HG03432 (cell line): ENCODE data around the gene HPCAL4.
A peak's percentile ranks its signal among the peaks of the same experiment; 100 is the strongest.

ENCODE experiments used
- ATAC-seq: cut with Tn5 transposase; IDR thresholded peaks from one replicate; pipeline ENCODE4 v1.9.1; 2021; ENCODE audit warnings: mild to moderate bottlenecking, moderate library complexity; ENCODE audit not compliant: unreplicated experiment

Gene HPCAL4

GRCh38 chr1:39678889-39679288 lies 12.3 kb downstream of the HPCAL4 start:
- ATAC-seq: no peak

- ATAC-seq: no peak
Observed at GRCh38 chr1:39677645-39678044, 13.6 kb downstream of the HPCAL4 start.

DNA sequence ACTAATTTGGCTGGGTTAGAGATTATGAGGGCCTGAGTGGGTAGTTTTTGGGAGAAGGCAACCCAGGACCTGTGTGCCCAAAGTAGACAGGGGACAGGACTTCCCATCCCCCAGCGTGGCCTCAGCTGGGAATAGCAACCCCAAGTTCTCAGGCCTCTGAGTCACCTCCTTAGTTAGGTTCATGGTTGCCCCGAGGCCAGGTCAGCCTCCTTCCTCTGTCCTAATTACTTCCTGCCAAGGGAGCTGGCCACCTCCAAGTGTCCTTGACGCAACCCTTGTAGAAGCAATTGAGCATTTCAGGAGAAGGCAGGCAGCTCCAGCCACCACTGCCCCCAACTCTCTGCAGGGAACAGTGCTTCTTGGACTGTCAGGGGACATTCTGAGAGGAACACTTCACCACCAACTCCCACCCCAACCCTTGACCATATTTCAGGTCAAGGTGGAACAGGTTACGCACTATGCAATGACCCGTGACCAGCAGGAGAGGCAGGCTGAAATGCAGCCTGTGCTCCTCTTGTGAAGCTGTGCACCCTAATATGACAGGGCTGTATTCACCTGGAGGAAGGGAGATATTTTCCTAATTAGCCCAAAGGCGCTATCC lies 14.2 kb downstream of the HPCAL4 start:
- no peak for ATAC-seq

DNA sequence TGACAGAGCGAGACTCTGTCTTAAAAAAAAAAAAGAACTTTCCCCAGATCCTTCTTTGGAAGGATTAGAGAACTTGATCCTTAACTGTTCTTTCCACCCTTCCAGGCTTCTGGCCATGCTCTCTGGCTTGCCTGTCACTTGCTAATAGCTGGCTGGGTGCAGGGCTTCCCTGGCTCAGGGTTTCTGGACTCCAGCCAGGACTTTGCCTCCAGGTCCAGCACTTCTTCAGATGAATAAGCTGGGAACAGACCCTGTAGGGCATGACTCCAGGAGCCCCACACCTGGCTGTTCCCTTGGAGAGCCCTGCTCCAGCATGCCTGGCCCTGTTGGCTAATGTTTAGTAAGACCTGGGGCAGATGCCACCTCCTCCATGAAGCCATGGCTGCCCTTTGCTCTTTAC lies 16.0 kb downstream of the HPCAL4 start:
- no peak for ATAC-seq

GRCh38 chr1:39673215-39673614 lies 18.0 kb downstream of the HPCAL4 start:
- no peak for ATAC-seq

- ATAC-seq: no peak
Observed at GRCh38 chr1:39672551-39672947, 18.7 kb downstream of the HPCAL4 start.

DNA sequence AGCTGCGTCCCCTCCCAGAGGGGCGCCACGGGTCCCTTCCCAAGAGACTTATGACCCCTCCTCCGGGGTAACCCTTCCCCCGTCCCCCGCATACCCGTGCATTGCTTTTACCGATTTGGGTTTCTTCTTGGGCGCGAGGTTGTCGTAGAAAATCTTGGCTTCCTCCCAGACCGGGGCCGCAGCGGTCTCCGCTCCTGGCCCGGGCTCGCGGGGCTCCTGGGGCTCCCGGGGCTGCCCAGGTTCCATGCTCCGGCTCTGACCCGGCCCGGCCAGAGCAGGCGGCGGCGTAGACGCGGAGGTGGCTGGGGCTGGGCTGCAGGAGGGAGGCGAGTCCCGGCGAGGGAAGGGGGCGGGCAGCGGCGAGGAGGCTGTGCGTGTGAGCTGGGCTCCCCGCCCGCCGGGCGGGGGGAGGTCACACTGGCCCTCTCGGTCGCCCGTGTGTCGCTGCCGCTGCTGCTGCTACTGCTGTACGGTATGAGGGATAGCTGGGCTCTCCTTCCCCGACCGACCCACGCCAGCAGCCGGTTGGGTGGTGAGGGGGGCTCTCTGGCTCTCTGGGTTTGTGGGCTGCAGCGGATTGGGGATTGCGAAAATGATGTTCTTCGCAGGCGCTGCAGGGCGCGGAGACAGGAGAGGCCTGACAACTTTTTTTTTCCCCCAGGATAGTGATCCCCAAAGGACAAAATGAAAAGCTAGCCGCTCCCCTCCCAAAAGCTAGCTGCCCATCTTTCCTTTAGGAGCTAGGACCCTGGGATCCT lies 19.3 kb downstream of the HPCAL4 start, which contains the start of gene NT5C1A:
Gene NT5C1A (minus strand): TSS at position 315 of the 758 bp plus-strand sequence. CDS start 69 bp downstream, at position 246.
- ATAC-seq: no peak

GRCh38 chr1:39671433-39671792 lies 19.8 kb downstream of the HPCAL4 start:
- no peak for ATAC-seq

GRCh38 chr1:39670689-39671088 lies 20.5 kb downstream of the HPCAL4 start:
- ATAC-seq: no peak

DNA sequence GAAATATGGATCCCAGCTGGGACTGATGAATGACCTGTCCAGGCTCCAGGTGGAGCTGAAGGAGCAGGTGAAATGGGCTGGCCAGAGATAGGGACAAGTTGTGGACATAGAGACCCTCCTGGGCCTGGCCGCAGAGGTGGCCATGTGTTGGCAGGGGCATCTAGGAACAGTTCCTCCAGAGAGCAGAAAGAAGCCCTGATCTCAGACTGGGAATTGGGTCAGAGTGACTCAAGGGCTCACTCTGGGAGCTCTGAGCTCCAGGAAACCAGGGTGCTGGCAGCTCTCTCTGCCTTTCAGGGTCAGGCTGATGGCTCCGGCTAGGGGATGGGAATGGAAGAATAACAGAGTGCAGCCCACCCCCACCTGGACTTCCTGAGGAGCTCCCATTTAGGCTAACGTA lies 22.3 kb downstream of the HPCAL4 start:
- ATAC-seq: no peak

DNA sequence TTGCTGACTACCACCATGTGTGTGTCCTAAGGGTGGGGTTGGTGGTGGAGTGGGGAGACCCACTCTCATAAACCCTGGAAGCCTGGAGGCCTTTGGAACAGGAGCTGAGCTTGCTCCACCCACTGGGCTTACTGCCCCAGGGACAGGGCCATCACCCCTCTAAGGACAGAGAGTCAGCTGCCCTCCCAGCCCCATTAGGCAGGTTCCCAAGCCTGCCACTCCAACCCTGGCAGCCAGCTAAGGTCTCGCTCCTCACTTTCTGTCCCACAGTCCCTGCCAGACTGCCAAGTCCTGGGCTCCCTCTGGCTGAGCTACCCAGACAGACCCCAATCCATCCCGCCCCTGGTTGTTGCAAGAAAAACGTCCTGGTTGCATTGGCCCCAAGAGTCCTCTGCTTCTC lies 23.1 kb downstream of the HPCAL4 start:
- ATAC-seq: no peak

DNA sequence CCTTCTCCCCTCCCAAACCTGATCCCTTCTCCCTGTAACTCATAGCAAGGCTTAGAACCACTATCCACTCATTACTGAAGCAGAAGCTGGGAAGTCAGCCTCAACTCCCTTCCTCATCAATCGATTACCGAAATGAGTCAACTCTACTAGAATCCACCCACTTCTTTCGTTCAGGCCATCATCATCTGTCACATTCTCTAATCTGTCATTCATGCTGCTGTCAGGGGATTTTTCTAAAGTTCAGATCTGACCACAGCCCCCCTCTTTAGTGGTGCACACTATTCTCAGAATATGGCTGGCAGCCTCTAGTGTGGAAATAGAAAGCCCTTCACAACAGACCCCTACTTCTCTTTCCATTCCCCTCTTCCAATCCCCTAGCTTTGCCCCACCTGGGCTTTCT lies 24.5 kb downstream of the HPCAL4 start:
- peak; percentile 86 for ATAC-seq

DNA sequence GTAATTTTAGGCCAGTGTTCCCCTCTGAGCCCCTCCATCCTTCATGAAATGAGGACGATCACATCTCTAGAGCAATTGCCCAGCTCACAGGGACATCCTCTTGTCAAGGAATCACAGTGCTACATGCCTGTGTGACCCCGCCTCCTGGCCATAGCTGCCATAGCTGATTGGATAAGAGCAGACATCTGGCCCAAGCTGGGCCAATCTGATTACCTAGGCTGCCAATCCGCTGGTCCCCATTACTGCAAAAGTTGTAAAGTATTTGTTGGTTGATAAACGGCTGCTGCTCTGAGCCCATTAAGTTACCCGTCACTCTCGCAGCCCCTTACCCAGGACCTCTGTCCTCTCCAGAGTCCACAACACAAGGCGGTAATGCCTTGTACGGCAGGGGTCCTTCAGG lies 27.7 kb downstream of the HPCAL4 start:
- ATAC-seq: no peak

- ATAC-seq: no peak
Observed at GRCh38 chr1:39662861-39663260, 28.4 kb downstream of the HPCAL4 start.

DNA sequence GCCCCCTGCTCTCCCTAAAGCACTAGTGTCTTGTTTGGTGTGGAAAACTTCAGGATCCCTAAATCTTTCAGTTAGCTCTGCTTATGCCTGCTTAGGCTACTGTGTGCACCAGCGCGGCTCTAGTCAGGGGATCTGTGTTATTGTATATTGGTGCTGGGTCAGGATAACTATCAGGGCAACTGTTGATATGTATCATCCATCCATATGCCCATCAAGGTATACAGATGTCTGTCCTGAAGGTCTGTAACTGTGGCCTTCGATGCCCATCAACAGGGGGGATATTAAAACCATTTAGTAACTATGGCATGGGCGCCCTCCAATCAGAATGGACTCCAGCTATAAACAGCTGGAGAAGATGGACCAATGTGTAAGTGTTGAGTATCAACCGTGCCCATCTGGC lies 31.7 kb downstream of the HPCAL4 start:
- ATAC-seq: no peak

DNA sequence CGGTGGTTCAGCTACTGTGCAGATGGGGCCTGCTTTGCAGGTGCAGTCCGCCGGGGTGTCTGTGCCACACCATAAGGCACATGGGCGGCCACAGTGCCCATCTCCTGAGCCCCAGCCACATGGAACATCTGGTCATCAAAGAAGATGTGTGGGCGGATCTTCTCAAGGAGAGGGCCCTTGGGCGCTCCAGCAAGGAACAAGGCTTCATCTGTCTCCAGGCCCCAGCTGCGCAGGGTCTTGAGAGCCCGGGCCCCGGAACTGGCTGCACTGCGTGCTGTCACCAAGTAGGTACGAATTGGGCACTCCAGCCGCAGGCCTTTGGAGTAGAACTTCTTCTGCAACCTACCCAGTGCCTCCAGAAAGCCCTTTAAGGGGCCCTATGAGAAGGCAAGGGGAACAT lies 32.1 kb downstream of the HPCAL4 start:
- ATAC-seq: no peak

- ATAC-seq: no peak
Observed at GRCh38 chr1:39657923-39658485, 33.2 kb downstream of the HPCAL4 start.

- no peak for ATAC-seq
Observed at GRCh38 chr1:39657402-39657801, 33.8 kb downstream of the HPCAL4 start.

DNA sequence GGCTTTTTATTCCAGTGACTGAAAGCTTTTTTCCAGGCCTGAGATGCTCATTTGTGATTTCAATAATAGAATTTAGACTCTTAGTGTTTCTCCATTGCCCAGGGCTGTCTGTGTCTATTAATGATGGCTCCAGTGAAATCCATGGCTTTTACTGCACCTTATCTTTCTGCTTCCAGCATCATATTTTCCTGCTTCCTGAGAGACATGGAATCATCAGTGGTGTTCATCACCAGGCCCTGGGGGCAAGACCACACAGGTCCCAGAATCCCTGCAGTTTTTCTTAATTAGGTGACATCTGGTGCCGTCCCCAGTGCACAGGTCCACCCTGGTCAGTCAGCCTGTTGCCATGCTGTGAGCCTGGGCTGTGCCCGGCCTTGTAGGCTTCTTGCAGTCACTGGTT lies 34.8 kb downstream of the HPCAL4 start:
- no peak for ATAC-seq

GRCh38 chr1:39655578-39656268 lies 35.5 kb downstream of the HPCAL4 start:
- ATAC-seq: no peak

DNA sequence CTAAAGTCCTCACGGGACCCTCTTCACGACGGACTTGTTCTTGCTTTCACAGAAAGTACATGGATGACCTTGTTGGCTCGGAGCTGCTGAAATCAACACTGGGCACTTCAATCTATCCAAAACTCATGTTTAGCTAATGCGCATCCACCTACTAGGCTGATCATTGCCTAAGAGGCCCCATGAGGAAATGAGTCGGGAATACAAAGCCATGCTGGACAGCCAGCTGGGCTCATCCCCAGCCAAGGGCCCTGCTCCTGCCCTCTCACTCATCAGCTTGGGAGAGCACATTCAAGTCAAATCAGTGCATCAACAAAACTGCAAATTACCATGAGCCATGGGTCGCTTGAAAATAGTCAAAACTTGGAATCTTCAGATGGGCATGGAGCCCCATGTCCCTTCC lies 36.9 kb downstream of the HPCAL4 start:
- ATAC-seq: no peak

DNA sequence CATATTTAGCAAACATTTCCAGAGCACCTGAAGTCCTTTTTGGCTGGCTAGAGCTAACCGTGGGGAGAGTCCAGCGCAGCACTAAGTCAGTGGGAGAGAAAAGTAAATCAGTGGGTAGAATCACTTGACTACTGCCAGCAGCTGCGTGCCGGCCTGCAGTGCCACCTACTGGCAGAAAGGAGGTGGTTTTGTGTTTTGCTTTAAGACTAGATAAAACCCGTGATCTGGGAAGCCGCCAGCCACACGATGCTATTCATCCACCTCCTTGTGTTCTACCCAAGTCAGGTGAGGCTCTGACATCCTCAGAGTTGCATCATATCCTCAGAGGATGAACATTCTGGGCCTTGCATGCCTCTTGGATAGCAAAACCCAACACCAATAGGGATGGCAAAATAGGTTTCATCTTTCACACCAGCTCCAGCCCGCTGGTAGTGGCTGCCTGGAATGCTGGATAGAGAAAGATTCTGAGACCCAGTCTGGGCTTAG lies 37.6 kb downstream of the HPCAL4 start:
- no peak for ATAC-seq
